ENCODE data around the gene GTPBP4.

DNA sequence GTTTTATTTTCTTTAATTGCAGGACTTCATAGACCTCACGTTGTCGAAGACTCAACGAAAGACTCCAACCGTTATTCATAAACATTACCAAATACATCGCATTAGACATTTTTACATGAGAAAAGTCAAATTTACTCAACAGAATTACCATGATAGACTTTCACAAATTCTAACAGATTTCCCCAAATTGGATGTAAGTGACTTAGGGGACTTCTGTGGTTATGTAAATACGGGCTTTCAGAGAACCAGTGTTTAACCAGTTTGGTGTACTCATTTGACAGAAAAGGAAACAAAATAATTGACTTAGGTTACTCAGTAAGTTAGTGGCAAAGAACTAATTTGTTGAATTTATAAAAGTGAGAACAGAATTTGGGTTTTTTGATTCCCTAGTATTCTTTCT is 4.2 kb downstream of the GTPBP4 start:
- TF ChIP-seq POLR2A (IDR thresholded peaks at IDR 0.05; ENCODE audit: low read depth, low read length) (no peak), SPI1 (IDR thresholded peaks at IDR 0.05; ENCODE audit: low read depth, low read length) (no peak)
